SH-SY5Y (cell line): ENCODE data around the gene TLE6.
A peak's percentile ranks its signal among the peaks of the same experiment; 100 is the strongest.

ENCODE experiments used
- GATA2 ChIP-seq: IDR thresholded peaks from 2 replicates; pipeline ENCODE4 v1.6.1; 2011; ENCODE audit warnings: mild to moderate bottlenecking, low read depth, low read length
- GATA3 ChIP-seq: IDR thresholded peaks from 2 replicates; pipeline ENCODE4 v1.6.1; 2011; ENCODE audit warnings: low read depth, mild to moderate bottlenecking, low read length, moderate library complexity

GRCh38 chr19:2969104-2969504 lies 8.3 kb upstream of the TLE6 start:
- no peak for TF ChIP-seq GATA3
- TF ChIP-seq GATA2, result peak; percentile 88
